Inflammatory macrophage (primary cell): Measurements from ENCODE around the gene RNU1-2.
A peak's percentile ranks its signal among the peaks of the same experiment; 100 is the strongest.
"Not testable (repeated sequence)": the region's sequence is repeated elsewhere in the genome, so short reads cannot be mapped to it uniquely, and the experiment has no call there.

Source experiments
- DNase-seq, 2 donors: peaks; one replicate each; pipeline ENCODE4 v3.0.0-alpha.2; 2020 to 2022

RNU1-2 gene

DNA sequence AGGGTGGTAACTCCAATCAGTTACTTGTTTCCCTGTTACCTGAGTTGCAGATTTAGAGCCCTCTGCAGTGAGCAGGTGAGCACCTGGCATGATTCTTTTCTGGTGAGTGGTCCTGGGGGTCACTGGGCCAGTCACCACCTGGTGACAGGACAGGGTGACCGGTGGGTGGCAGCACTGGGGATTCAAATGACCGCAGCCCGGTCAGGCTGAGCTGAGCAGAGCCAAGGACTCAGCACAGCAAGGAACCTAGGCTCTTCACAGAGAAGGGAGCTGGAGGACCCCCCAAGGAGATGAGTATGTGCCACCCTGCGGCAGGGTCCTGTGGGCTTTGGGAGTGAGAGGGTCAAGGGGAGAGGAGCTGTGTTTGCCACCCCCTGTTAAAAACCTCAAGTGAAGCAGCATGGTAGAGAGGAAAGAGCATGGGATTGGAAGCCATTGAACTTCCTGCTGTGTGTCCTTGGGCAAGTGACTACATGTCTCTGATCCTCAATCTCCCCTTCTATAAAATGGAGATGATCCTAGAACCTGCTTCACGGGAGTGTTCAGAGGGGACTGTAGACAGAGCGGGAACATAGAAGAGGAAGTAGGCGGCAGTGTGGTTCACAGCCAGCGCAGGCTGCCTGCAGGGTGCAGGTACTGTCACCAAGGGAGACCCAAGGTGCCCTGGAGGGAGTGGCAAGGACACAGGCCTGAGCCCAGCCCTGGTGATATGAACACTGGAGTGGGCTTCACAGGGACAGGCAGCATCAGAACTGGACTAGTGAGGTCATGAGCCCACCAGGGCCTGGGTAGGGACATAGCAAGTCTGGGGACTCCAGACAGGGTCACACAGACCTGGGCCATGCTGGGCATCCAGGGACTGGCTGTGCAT lies 16.3 kb downstream of the RNU1-2 start:
- DNase-seq, result not testable (repeated sequence)

DNA sequence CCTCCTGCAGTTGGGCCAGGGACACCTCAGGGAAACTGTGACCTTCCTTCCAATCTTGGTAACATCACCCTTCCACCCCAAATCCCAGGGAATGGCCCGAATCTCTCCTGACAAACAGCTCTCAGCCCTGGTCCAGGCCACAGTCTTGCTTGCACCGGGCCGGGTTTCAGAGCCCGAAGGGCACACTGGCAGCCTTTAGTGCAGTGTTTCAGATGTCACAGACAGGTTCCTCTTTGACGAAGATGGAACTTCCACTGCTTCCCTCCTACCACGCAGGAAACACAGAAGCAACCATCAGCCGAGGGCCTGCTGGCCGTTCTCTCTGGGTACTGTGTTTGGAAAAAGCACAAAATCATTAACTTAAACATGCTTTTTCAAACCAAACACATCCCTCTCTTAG lies 17.0 kb downstream of the RNU1-2 start:
- peak; percentile 55 to 75 for DNase-seq

GRCh38 chr1:16913181-16913832 lies 17.5 kb downstream of the RNU1-2 start:
- no peak for DNase-seq

DNA sequence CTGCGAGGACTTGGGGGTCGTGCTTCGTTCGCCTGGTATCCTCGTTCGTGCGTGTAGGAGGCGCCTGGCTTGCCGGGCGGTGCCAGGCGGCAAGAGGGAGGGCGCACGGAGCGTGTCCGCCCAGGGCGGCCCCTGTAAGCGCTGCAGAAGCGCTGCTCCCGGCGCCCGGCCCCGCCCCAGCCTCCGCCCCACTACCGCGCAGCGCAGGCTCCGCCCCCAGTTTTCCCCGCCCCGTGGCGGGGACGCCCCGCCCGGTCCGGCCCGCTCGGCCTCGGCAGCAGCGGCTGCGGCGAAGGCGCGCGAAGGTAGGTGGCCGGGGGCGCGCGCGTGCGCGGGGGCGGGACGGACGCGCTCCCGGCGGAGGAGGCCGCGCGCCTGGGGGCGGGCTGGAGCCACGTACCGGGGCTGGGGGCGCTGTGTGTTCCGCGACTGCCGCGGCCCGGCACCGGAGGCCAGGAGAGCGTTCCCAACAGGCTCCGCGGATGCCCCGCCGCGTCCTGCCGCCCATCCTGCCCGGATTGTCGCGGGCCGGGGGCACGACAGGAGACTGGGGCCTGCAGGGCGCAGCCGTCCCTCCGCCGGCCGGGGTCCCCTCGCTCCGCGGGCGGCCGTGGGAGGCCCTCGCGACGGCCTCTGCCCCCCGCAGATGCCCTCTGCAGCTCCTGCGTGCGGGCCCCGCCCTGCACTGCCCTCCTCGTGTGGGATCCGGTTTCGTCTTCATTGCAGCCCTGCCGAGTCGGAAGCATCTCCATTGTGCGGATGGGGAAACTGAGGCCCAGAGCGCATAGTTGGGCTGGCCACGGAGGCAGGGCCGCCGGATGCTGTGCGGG lies 18.3 kb downstream of the RNU1-2 start:
- peak; percentile 91 to 95 for DNase-seq

DNA sequence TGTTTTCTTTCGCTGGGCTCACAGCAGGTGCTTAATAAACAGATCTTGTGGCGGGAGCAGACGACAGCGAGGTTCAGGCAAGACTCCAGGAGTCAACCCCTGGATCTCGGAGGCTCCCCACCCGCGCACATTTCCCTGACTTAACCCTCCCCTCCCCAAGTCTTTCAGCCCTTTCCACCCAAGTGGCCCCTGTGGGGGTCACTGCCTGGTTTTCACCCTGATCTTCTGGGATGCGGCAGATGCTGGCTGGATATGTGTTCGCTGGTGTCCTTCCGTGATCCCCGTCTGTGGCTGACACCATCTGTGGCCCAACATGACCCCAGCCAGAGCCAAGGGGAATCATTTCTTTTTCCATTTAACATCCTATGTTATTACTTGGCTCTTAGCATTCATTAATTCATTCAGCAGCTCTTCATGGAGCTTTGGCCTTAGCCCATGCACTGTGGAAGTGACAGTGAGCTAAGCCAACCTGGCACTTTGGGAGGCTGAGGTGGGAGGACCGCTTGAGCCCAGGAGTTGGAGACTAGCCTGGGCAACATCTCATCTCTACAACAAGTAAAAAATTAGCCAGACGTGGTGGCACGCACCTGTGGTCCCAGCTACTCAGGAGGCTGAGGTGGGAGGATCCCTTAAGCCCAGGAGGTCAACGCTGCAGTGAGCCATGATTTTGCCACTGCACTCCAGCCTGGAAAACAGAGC lies 19.3 kb downstream of the RNU1-2 start:
- DNase-seq, result not testable (repeated sequence)

DNA sequence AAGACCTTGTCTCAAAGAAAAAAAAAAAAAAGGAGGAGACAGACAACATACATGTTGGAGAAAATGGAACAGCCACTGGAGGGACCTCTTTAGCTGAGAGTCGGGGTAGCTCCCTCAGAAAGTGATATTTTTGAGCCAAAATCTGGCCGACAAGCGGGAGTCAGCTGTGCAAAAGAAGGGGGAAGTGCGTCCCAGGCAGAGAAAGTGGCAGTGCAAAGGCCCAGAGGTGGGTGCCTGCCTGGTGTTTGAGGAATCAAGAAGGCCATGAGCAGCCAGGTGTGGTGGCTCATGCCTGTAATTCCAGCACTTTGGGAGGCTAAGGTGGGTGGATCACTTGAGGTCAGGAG lies 19.8 kb downstream of the RNU1-2 start:
- peak; percentile 22 to 29 for DNase-seq

- not testable (repeated sequence) for DNase-seq
Measured at GRCh38 chr1:16916036-16916880, 20.5 kb downstream of the RNU1-2 start.

DNA sequence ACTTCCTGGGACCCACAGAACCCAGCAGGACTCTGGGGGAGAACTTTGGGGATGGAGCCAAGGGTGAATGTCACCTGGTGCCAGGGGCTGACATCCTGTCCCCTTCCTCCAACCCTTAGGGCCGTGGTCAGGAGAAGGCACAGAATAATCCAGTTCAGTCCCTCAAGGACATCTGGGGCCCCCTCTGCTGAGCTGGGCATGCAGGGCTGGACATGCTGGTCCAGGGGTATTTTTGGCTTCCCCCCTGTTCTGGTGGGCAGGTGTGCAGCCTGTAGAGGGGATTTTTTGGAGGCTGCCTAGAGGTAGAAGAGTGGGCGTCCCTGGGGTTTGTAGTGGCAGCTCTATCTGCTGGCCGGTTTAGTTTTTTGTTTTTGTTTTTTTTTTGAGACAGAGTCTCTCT lies 22.6 kb downstream of the RNU1-2 start:
- no peak for DNase-seq

- DNase-seq, result not testable (repeated sequence)
Measured at GRCh38 chr1:16918936-16919665, 23.3 kb downstream of the RNU1-2 start.

DNA sequence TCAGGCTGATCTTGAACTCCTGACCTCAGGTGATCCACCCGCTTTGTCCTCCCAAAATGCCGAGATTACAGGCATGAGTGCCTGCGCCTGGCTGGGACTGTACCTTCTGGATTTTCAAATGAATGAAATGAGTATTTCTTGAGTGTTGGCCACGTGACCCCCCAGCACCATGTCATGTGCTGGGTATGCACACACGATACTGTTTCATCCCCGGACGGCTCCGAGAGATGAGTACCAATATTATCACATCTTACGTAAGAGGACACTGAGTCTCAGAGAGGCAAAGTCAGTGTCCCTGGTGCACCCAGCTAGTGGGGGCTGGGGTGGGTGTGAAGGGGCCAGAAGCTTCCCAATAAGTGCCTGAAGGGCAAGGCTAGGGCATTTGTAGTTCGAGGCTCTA lies 25.2 kb downstream of the RNU1-2 start:
- no peak for DNase-seq

DNA sequence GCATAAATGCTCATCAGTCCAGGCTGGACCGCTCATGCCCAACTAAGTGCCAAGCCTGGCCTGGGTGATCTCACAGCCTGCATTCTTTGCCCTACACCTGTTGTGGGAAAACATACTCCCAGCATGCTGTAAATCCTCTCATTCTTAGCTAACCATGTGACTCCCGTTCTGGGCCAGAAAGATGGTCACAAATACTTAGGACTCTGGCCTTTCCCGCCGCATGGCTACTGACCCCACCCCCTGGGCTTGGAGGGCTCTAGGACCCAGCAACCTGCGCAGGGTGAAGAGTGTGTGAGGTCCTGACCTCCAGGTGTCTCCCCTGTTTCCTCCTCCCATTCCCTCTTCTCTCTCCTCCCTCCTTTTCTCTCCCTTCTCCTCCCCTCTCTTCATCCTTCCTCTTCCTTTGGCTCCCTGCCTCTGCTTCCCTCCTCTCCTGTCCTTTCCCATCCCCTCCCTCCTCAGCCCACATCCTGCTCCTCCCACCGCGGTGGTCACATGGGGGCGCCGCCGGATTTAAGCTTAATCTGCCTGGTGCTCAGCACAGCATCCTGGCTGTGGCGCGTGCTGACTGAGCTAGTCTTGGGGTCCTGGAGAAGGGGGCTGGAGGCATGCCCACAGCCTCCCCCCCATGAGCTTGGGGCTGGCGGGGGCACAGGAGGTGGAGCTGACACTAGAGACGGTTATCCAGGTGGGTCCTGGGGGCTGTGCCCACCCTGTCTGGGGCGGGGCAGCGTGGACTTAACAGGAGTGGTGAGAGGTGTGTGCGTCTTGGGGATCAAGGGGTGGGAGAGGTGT lies 25.8 kb downstream of the RNU1-2 start, which contains the start of gene CROCC:
TSS of gene CROCC (plus strand) at position 541 of the 795 bp plus-strand sequence. CDS start at position 629, 88 bp downstream.
- no peak for DNase-seq

GRCh38 chr1:16922466-16922865 lies 26.7 kb downstream of the RNU1-2 start:
- DNase-seq, result no peak

- DNase-seq, result peak in 1 of 2 donors; percentile 10
Measured at GRCh38 chr1:16922885-16923431, 27.2 kb downstream of the RNU1-2 start.

DNA sequence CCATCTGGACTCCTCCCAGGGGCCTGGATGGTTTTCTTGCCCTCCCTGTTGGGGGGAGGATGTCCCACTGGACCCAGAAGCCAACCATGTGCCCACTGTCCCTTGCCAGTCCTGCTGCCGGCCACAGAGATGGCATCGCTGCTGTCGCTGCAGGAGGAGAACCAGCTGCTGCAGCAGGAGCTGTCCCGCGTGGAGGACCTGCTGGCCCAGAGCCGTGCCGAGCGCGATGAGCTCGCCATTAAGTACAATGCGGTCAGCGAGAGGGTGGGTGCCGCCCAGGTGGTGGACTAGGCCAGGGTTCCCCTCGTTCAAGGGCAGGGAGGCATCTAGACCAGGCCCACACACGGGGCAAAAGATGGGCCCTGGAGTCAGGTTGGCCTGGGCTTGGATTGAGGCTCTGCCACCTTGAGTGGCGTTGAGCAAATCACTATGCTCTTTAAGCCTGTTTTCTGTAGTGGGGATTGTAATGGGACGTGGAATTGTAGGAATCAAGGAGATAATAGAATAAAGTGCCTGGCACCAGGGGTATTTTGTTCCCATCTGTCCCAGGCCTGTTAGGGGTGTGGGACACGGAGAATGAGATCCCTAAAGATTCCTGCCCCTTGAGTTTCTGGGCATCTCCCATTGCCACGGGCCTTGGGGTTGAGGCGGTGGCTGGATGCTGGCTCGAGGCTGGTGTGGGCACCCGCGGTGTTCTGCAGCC lies 28.6 kb downstream of the RNU1-2 start:
- no peak for DNase-seq

- DNase-seq, result no peak
Measured at GRCh38 chr1:16924919-16925477, 29.2 kb downstream of the RNU1-2 start.

- DNase-seq, result no peak
Measured at GRCh38 chr1:16925635-16926490, 30.1 kb downstream of the RNU1-2 start.

- no peak for DNase-seq
Measured at GRCh38 chr1:16926491-16927073, 30.8 kb downstream of the RNU1-2 start.
